ENCODE data around the gene CUX1.

The CUX1 gene

DNA sequence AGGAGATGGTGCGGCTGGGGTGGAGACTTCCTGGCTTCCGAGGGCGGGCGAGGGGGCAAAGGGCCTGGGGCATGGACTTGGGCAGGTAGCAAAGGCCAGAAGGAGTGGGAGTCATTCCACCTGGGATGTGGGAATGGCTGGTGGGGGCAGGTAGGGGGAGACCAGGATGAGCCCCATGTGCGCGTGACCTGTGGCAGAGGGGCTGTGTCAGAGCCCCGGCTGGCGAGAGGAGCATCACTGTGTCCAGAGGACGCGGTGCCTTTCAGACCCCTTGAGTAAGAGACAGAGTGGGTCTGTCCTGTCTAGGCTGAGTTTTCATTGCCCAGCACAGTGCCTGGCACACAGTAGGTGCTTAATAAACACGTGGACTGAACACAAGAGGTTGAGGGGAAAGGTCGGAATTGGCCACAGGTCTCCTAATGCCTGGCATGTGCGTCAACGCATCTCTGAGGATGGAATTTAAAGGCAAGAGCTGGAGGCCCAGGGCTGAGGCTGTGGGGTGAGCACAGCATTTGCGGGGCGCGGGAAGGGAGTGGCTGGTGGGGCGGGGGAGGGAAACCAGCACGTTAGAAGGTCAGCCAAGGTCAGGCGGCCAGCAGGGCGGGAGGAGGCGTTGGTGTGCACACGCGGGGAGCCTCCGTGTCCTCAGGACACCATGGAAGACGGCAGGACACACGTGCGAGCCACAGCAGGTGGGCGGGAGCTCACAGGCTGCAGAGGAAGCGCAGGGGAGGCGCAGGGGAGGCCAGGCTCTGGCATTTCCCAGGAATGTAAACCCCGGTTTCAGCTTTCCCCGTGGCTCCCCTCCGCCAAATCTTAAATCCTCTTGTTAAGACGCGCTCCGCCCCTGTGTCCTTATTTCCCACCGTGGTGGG lies 51.8 kb downstream of the CUX1 start:
- TF ChIP-seq, protein P1, sequence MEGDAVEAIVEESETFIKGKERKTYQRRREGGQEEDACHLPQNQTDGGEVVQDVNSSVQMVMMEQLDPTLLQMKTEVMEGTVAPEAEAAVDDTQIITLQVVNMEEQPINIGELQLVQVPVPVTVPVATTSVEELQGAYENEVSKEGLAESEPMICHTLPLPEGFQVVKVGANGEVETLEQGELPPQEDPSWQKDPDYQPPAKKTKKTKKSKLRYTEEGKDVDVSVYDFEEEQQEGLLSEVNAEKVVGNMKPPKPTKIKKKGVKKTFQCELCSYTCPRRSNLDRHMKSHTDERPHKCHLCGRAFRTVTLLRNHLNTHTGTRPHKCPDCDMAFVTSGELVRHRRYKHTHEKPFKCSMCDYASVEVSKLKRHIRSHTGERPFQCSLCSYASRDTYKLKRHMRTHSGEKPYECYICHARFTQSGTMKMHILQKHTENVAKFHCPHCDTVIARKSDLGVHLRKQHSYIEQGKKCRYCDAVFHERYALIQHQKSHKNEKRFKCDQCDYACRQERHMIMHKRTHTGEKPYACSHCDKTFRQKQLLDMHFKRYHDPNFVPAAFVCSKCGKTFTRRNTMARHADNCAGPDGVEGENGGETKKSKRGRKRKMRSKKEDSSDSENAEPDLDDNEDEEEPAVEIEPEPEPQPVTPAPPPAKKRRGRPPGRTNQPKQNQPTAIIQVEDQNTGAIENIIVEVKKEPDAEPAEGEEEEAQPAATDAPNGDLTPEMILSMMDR (conservative IDR thresholded peaks at IDR 0.05) = no peak
- H3K27ac ChIP-seq = peak overlapping the region; percentile 90

DNA sequence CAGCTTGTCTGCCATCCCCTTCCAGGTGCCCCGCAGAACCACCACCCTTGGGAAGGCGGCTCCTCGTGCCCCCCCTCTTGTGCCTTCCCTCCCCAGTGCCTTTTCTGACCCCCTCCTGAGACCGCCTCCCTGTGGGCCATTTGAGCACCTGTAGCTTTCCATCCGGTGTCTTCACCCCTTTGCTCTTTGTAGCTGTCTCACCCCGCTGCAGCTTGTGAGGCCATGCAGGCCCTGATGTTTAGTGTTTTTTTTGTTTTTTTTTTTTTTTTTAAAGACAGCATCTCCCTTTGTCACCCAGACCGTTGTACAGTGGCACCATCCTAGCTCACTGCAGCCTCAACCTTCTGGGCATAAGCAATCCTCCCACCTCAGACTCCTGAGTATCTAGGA lies 52.5 kb downstream of the CUX1 start:
- TF ChIP-seq, protein P1 (conservative IDR thresholded peaks at IDR 0.05) = no peak
- peak overlapping the region; percentile 90 for H3K27ac ChIP-seq

DNA sequence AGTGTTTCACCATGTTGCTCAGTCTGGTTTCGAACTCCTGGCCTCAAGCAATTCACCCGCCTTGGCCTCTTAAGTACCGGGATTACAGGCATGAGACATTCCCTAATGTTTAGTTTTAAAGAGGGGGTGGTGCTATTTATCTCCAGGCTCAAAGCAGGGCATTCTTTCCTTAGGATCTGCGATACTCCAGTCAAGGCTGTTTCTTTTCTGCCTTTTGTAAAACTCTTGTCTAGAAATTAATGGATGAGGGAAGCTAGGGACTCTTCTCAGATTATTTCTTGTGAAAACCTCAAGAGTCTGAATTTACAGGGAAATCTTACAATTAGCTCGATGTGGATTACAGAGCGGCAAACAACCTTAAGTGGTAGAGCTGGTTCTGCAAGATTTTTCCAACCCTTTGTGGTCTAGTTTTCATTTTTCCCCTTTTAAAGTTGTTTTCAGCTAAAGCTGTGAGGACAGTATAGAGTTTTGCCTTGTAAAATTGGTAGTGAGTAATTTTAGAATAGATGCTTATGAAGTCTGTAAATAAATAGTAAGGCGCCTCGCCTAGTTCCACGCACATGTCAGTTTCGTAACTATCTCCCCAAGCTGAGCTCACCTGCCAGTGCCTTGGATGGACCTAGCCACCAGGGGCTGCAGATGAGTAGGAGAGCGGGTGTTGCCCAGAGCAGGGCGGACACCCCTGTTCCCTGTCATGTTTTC lies 53.1 kb downstream of the CUX1 start:
- TF ChIP-seq, protein P1 (conservative IDR thresholded peaks at IDR 0.05) = peak; percentile 54
- peak overlapping the region; percentile 90 for H3K27ac ChIP-seq

DNA sequence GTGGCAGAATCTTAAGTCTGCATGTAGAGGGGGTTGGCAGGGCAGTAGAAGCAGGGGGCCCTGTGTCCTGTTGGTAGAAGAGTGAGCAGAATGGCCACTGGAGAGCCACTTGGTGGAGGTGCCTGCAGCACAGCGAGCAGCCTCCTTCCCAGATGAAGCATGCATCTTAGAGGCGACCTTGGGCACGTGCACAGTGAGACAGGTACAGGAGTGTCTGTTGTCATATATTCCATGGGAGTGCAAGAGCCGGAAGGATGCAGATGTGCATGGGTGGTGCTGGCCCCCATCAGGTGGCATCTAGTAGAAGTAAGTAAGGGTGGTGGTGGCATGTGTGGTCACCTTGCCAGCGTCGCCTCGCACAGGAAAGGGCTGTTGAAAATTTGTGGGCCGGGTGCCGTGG lies 53.9 kb downstream of the CUX1 start:
- H3K27ac ChIP-seq = peak overlapping the region; percentile 90
- TF ChIP-seq, protein P1 (conservative IDR thresholded peaks at IDR 0.05) = no peak

DNA sequence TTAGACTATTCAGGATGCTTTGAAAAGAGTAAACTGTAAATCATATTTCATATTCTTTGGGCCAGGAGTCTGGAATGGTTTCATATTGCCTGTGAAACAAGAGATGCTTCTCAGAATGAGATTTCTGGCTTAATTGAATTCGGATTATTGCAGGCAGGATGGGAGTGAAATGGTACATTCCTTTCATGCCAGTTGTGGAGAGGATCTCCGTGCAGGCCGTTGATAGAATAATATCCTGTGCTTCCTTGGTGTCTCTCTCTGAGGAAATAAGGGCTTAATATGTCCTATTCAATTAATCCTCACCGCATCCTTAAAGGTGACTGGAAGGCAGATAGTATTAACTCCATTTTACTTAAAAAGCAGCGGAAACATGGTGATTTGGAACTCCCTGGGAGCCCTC lies 56.6 kb downstream of the CUX1 start:
- peak overlapping the region; percentile 98; the same call in 1 of the 2 replicates for H3K27ac ChIP-seq
- TF ChIP-seq, protein P1 (conservative IDR thresholded peaks at IDR 0.05) = no peak

DNA sequence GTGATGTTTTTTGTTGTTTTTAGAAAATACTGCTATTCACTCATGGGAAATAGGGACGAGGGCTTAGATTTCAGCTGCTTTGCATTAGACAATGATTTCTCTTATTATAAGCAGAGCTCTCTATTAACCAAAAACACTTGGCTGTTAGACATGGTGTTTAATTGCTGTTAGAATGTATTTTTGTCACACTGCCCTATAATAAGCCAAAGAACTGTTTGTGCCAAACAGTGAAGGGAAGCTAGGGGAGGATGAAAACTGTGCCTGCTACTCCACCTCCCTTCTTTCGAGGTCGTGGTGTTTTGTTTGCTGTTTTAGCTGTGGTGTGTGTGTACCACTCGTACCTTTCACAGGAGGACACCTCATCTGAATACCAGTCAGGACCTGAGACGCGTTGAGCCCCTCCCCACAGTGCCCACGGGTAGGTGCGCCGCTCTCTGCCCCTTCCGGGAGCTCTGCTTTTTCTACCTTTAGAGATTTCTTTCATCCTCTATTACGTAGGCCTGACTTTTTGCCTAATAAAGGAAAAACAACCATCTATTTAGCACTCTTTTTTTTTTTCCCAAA lies 57.9 kb downstream of the CUX1 start:
- TF ChIP-seq, protein P1 (conservative IDR thresholded peaks at IDR 0.05) = no peak
- H3K27ac ChIP-seq = peak overlapping the region; percentile 98

Measured in VCaP (cell line).